RWPE1 (cell line): ENCODE measurements around the gene TOP1.
"Not testable (repeated sequence)": the region's sequence is repeated elsewhere in the genome, so short reads cannot be mapped to it uniquely, and the experiment has no call there.

Source experiments
- CTCF ChIA-PET: fragments of 350-600 bp; sonication (Branson Sonifier 250); formaldehyde crosslinking; extraction: SDS; loops from one replicate; lab custom pipeline; 2021; lab: Yijun Ruan, JAX
- POLR2A ChIA-PET: fragments of 400-600 bp; formaldehyde crosslinking; extraction: SDS; loops from one replicate; lab custom pipeline; 2020; ENCODE audit warnings: antibody characterized with exemption; ENCODE audit not compliant: low non-redundant PET; lab: Yijun Ruan, JAX
- DNase-seq: peaks from one replicate; pipeline ENCODE4 v3.0.0; 2012; ENCODE audit warnings: low spot score
- H3K27ac ChIP-seq: fragments of 450-650 bp; 2 replicates; pipeline ENCODE4 v1.5.1; 2017
- CTCF ChIP-seq: fragments of 450-650 bp; conservative IDR thresholded peaks from 2 replicates; pipeline ENCODE4 v1.5.1; 2017; ENCODE audit warnings: low read depth, mild to moderate bottlenecking

The TOP1 gene

GRCh38 chr20:41111578-41111951 lies 82.9 kb downstream of the TOP1 start:
- POLR2A ChIA-PET, result no interaction called here
- CTCF ChIA-PET, result interaction anchor here (0.5 to 0.8 kb wide), 2 partner anchors 25 to 280 kb away, joined by 3 read pairs; no protein-coding TSS in a partner anchor
- TF ChIP-seq CTCF, result no peak
- H3K27ac ChIP-seq, result no peak overlapping the region
- DNase-seq, result no peak

GRCh38 chr20:41116282-41116956 lies 87.8 kb downstream of the TOP1 start:
- H3K27ac ChIP-seq, result no peak overlapping the region
- ChIA-PET CTCF (interaction anchor here (0.6 to 1.0 kb wide), 4 partner anchors 18 to 223 kb away, joined by 3 to 4 read pairs (median 4); no protein-coding TSS in a partner anchor), POLR2A (no interaction called here)
- DNase-seq, result no peak
- TF ChIP-seq CTCF, result no peak

GRCh38 chr20:41118159-41118558 lies 89.5 kb downstream of the TOP1 start:
- DNase-seq, H3K27ac ChIP-seq, POLR2A ChIA-PET: not testable (repeated sequence)
- CTCF ChIA-PET, result interaction anchor here (1.1 kb wide), 1 partner anchor 55 kb away, joined by 3 read pairs; no protein-coding TSS in a partner anchor

- ChIA-PET CTCF (interaction anchor here (1.1 kb wide), 1 partner anchor 54 kb away, joined by 3 read pairs; no protein-coding TSS in a partner anchor), POLR2A (no interaction called here)
- no peak for TF ChIP-seq CTCF
- H3K27ac ChIP-seq, result no peak overlapping the region
- DNase-seq, result no peak
These were observed 90.0 kb downstream of the TOP1 start for GRCh38 chr20:41118632-41119031.

GRCh38 chr20:41119614-41120561 lies 91.3 kb downstream of the TOP1 start:
- no peak overlapping the region for H3K27ac ChIP-seq
- no peak for DNase-seq
- TF ChIP-seq CTCF, result no peak
- ChIA-PET POLR2A (no interaction called here), CTCF (interaction anchor here (0.6 to 1.1 kb wide), 4 partner anchors 30 to 221 kb away, joined by 3 to 9 read pairs (median 3); partner anchors contain the start of gene LPIN3)

- no peak for TF ChIP-seq CTCF
- POLR2A ChIA-PET, result no interaction called here
- no peak for DNase-seq
- CTCF ChIA-PET, result interaction anchor here (1.2 to 2.5 kb wide), 3 partner anchors 13 to 218 kb away, joined by 3 to 12 read pairs (median 6); no protein-coding TSS in a partner anchor
- H3K27ac ChIP-seq, result no peak overlapping the region
These were observed 92.8 kb downstream of the TOP1 start for GRCh38 chr20:41121399-41121798.
